ENCODE results near the gene SNX3. TPM values are rescaled to one million over a fixed set of nuclear protein-coding genes. Genes with fewer than 3 reads are reported as not detected.

The SNX3 gene
- total RNA-seq, 5 donors from 2014 or later (not counting 1 experiment from before 2014, with no cell fraction given) = 50.1 to 61.4 (median 51.3) TPM

DNA sequence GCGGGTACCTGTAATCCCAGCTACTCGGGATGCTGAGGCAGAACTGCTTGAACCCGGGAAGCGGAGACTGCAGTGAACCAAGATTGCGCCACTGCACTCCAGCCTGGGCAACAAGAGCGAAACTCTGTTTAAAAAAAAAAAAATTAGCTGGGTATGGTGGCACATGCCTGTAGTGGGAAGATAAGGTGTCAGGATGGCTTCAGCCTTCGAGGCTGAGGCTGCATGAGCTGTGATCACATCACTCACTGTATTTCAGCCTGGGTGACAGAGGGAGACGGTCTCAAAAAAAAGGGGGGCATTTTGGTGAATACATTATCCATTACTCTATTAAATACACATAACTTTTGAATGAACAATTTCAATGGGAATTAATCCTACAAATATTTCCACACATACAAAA lies 32.4 kb downstream of the SNX3 start:
- no peaks in the 10 kb centered on the region for H3K27me3 Mint-ChIP-seq
- no peaks in the 10 kb centered on the region for H3K27me3 ChIP-seq (replicated peaks in 1 of 2; ENCODE audit: control insufficient read depth in 2 of 2, extremely low read depth in 1 of 2, insufficient read depth in 2 of 2, low read length in 1 of 2)
- peaks cover 30 to 43% (median 43%) of the 10 kb centered on the region in 3 donors for H3K4me1 Mint-ChIP-seq
- H3K27ac ChIP-seq (ENCODE audit: low read length) = no peak overlapping the region
- DNase-seq (no peak), ATAC-seq (replicated peaks in 1 of 4) (no peak)
- H3K9me3 ChIP-seq = no peaks in the 10 kb centered on the region
- H3K36me3 Mint-ChIP-seq = peaks cover 9% of the 10 kb centered on the region
- no peak overlapping the region for H3K4me3 ChIP-seq (ENCODE audit: control insufficient read depth in 1 of 2, extremely low read depth in 1 of 2, low read length in 1 of 2)
- ChIA-PET POLR2A (no interaction called here), CTCF (no interaction called here)
- H3K27ac Mint-ChIP-seq = no peak overlapping the region
- no peaks in the 10 kb centered on the region for H3K9me3 Mint-ChIP-seq
- H3K4me1 ChIP-seq (ENCODE audit: control insufficient read depth in 1 of 2, extremely low read depth in 1 of 2, insufficient read depth in 2 of 2, low read length in 2 of 2) = no peaks in the 10 kb centered on the region
- peaks cover 0 to 3% of the 10 kb centered on the region in 2 donors for H3K36me3 ChIP-seq (ENCODE audit: control insufficient read depth in 2 of 2, extremely low read depth in 1 of 2, insufficient read depth in 1 of 2, low read length in 1 of 2)
- no peak overlapping the region for H3K4me3 Mint-ChIP-seq
- 100% methylated on average over 2 of the region's 8 CpGs for WGBS (ENCODE audit: insufficient coverage)

GRCh38 chr6:108227290-108227689 lies 33.5 kb downstream of the SNX3 start:
- no peak overlapping the region for H3K27ac Mint-ChIP-seq
- no CpG with 5 or more reads among the region's 3 CpGs for WGBS (ENCODE audit: insufficient coverage)
- ATAC-seq (replicated peaks in 1 of 4) (no peak), DNase-seq (no peak)
- H3K4me3 Mint-ChIP-seq = no peak overlapping the region
- no peaks in the 10 kb centered on the region for H3K27me3 ChIP-seq (replicated peaks in 1 of 2; ENCODE audit: control insufficient read depth in 2 of 2, extremely low read depth in 1 of 2, insufficient read depth in 2 of 2, low read length in 1 of 2)
- H3K36me3 ChIP-seq (ENCODE audit: control insufficient read depth in 2 of 2, extremely low read depth in 1 of 2, insufficient read depth in 1 of 2, low read length in 1 of 2) = peaks cover 3 to 5% of the 10 kb centered on the region in 2 donors
- H3K27ac ChIP-seq (ENCODE audit: low read length) = no peak overlapping the region
- ChIA-PET POLR2A (interaction anchor here (0.6 to 1.1 kb wide), 5 partner anchors 11 to 804 kb away, joined by 3 to 5 read pairs (median 3); no protein-coding TSS in a partner anchor), CTCF (no interaction called here)
- H3K36me3 Mint-ChIP-seq = peaks cover 16% of the 10 kb centered on the region
- H3K4me3 ChIP-seq (ENCODE audit: control insufficient read depth in 1 of 2, extremely low read depth in 1 of 2, low read length in 1 of 2) = no peak overlapping the region
- H3K9me3 ChIP-seq = no peaks in the 10 kb centered on the region
- peaks cover 29 to 40% (median 35%) of the 10 kb centered on the region in 3 donors for H3K4me1 Mint-ChIP-seq
- no peaks in the 10 kb centered on the region for H3K27me3 Mint-ChIP-seq
- no peaks in the 10 kb centered on the region for H3K9me3 Mint-ChIP-seq
- no peaks in the 10 kb centered on the region for H3K4me1 ChIP-seq (ENCODE audit: control insufficient read depth in 1 of 2, extremely low read depth in 1 of 2, insufficient read depth in 2 of 2, low read length in 2 of 2)

GRCh38 chr6:108222504-108222903 lies 38.3 kb downstream of the SNX3 start:
- Mint-ChIP-seq H3K4me3 (no peak overlapping the region), H3K27me3 (no peaks in the 10 kb centered on the region), H3K9me3 (no peaks in the 10 kb centered on the region), H3K4me1 (peaks cover 12 to 14% (median 13%) of the 10 kb centered on the region in 3 donors), H3K27ac (no peak overlapping the region), H3K36me3 (peaks cover 39% of the 10 kb centered on the region)
- Histone ChIP-seq H3K9me3 (no peaks in the 10 kb centered on the region), H3K27ac (ENCODE audit: low read length) (no peak overlapping the region), H3K4me3 (ENCODE audit: control insufficient read depth in 1 of 2, extremely low read depth in 1 of 2, low read length in 1 of 2) (no peak overlapping the region), H3K4me1 (ENCODE audit: control insufficient read depth in 1 of 2, extremely low read depth in 1 of 2, insufficient read depth in 2 of 2, low read length in 2 of 2) (no peaks in the 10 kb centered on the region), H3K36me3 (ENCODE audit: control insufficient read depth in 2 of 2, extremely low read depth in 1 of 2, insufficient read depth in 1 of 2, low read length in 1 of 2) (peaks cover 5 to 28% of the 10 kb centered on the region in 2 donors), H3K27me3 (replicated peaks in 1 of 2; ENCODE audit: control insufficient read depth in 2 of 2, extremely low read depth in 1 of 2, insufficient read depth in 2 of 2, low read length in 1 of 2) (no peaks in the 10 kb centered on the region)
- ATAC-seq (replicated peaks in 1 of 4) = no peak
- ChIA-PET CTCF (no interaction called here), POLR2A (no interaction called here)
- no CpG with 5 or more reads among the region's 1 CpG for WGBS (ENCODE audit: insufficient coverage)
- no peak for DNase-seq

GRCh38 chr6:108222064-108222463 lies 38.8 kb downstream of the SNX3 start:
- H3K4me3 ChIP-seq (ENCODE audit: control insufficient read depth in 1 of 2, extremely low read depth in 1 of 2, low read length in 1 of 2) = no peak overlapping the region
- peaks cover 39% of the 10 kb centered on the region for H3K36me3 Mint-ChIP-seq
- 83% methylated on average over 1 of the region's 2 CpGs for WGBS (ENCODE audit: insufficient coverage)
- CTCF ChIA-PET = no interaction called here
- H3K4me1 ChIP-seq (ENCODE audit: control insufficient read depth in 1 of 2, extremely low read depth in 1 of 2, insufficient read depth in 2 of 2, low read length in 2 of 2) = no peaks in the 10 kb centered on the region
- H3K4me1 Mint-ChIP-seq = peaks cover 9 to 10% (median 9%) of the 10 kb centered on the region in 3 donors
- POLR2A ChIA-PET = no interaction called here
- peak overlapping the region in 1 of 2 donors; percentile 7 for H3K27ac Mint-ChIP-seq
- no peaks in the 10 kb centered on the region for H3K27me3 ChIP-seq (replicated peaks in 1 of 2; ENCODE audit: control insufficient read depth in 2 of 2, extremely low read depth in 1 of 2, insufficient read depth in 2 of 2, low read length in 1 of 2)
- no peak overlapping the region for H3K4me3 Mint-ChIP-seq
- H3K27me3 Mint-ChIP-seq = no peaks in the 10 kb centered on the region
- H3K27ac ChIP-seq (ENCODE audit: low read length) = no peak overlapping the region
- no peaks in the 10 kb centered on the region for H3K9me3 Mint-ChIP-seq
- peaks cover 5 to 28% of the 10 kb centered on the region in 2 donors for H3K36me3 ChIP-seq (ENCODE audit: control insufficient read depth in 2 of 2, extremely low read depth in 1 of 2, insufficient read depth in 1 of 2, low read length in 1 of 2)
- H3K9me3 ChIP-seq = no peaks in the 10 kb centered on the region
- ATAC-seq (replicated peaks in 1 of 4) = no peak
- DNase-seq = no peak

DNA sequence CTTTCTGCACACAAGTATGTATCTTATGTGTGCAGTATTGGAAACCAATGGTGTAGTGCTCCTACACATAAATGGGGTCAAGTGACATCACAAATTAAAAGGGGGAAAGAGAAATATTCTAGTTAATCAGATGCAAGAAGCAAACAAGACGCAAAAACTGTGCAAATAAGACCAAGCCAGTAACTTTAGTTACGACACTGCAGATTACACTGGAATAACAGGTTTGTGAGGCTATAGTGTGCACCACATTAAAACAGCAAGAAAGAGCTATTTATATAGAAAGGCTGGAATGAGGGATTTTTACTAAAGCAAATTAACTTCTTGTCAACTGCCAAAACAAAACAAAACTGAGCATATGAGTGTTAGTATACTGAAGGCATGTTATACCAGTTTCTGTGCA lies 49.2 kb downstream of the SNX3 start:
- no peak overlapping the region for H3K4me3 ChIP-seq (ENCODE audit: control insufficient read depth in 1 of 2, extremely low read depth in 1 of 2, low read length in 1 of 2)
- H3K36me3 Mint-ChIP-seq = peaks cover 53% of the 10 kb centered on the region
- no peak for DNase-seq
- H3K27me3 Mint-ChIP-seq = no peaks in the 10 kb centered on the region
- H3K4me3 Mint-ChIP-seq = no peak overlapping the region
- ATAC-seq (replicated peaks in 1 of 4) = no peak
- no peaks in the 10 kb centered on the region for H3K4me1 ChIP-seq (ENCODE audit: control insufficient read depth in 1 of 2, extremely low read depth in 1 of 2, insufficient read depth in 2 of 2, low read length in 2 of 2)
- no peak overlapping the region for H3K27ac ChIP-seq (ENCODE audit: low read length)
- H3K27me3 ChIP-seq (replicated peaks in 1 of 2; ENCODE audit: control insufficient read depth in 2 of 2, extremely low read depth in 1 of 2, insufficient read depth in 2 of 2, low read length in 1 of 2) = no peaks in the 10 kb centered on the region
- no peaks in the 10 kb centered on the region for H3K9me3 Mint-ChIP-seq
- ChIA-PET CTCF (interaction anchor here in 1 of 2 donors (0.7 kb wide), 1 partner anchor 60 kb away, joined by 3 read pairs; no protein-coding TSS in a partner anchor), POLR2A (no interaction called here)
- no CpG with 5 or more reads among the region's 2 CpGs for WGBS (ENCODE audit: insufficient coverage)
- no peak overlapping the region for H3K27ac Mint-ChIP-seq
- peaks cover 8 to 40% of the 10 kb centered on the region in 2 donors for H3K36me3 ChIP-seq (ENCODE audit: control insufficient read depth in 2 of 2, extremely low read depth in 1 of 2, insufficient read depth in 1 of 2, low read length in 1 of 2)
- peaks cover 0 to 3% (median 0%) of the 10 kb centered on the region in 3 donors for H3K4me1 Mint-ChIP-seq
- H3K9me3 ChIP-seq = no peaks in the 10 kb centered on the region

- no peak overlapping the region for H3K27ac ChIP-seq (ENCODE audit: low read length)
- H3K36me3 Mint-ChIP-seq = peaks cover 58% of the 10 kb centered on the region
- CTCF ChIA-PET = no interaction called here
- H3K9me3 Mint-ChIP-seq = no peaks in the 10 kb centered on the region
- ATAC-seq (replicated peaks in 1 of 4) (no peak), DNase-seq (no peak)
- H3K9me3 ChIP-seq = no peaks in the 10 kb centered on the region
- H3K4me1 Mint-ChIP-seq = peaks cover 0 to 3% (median 0%) of the 10 kb centered on the region in 3 donors
- POLR2A ChIA-PET = no interaction called here
- no CpG with 5 or more reads among the region's 2 CpGs for WGBS (ENCODE audit: insufficient coverage)
- no peak overlapping the region for H3K4me3 ChIP-seq (ENCODE audit: control insufficient read depth in 1 of 2, extremely low read depth in 1 of 2, low read length in 1 of 2)
- peaks cover 8 to 35% of the 10 kb centered on the region in 2 donors for H3K36me3 ChIP-seq (ENCODE audit: control insufficient read depth in 2 of 2, extremely low read depth in 1 of 2, insufficient read depth in 1 of 2, low read length in 1 of 2)
- H3K27me3 Mint-ChIP-seq = no peaks in the 10 kb centered on the region
- H3K4me1 ChIP-seq (ENCODE audit: control insufficient read depth in 1 of 2, extremely low read depth in 1 of 2, insufficient read depth in 2 of 2, low read length in 2 of 2) = no peaks in the 10 kb centered on the region
- H3K27ac Mint-ChIP-seq = no peak overlapping the region
- no peaks in the 10 kb centered on the region for H3K27me3 ChIP-seq (replicated peaks in 1 of 2; ENCODE audit: control insufficient read depth in 2 of 2, extremely low read depth in 1 of 2, insufficient read depth in 2 of 2, low read length in 1 of 2)
- no peak overlapping the region for H3K4me3 Mint-ChIP-seq
Measured at GRCh38 chr6:108210556-108210955, 50.3 kb downstream of the SNX3 start.

DNA sequence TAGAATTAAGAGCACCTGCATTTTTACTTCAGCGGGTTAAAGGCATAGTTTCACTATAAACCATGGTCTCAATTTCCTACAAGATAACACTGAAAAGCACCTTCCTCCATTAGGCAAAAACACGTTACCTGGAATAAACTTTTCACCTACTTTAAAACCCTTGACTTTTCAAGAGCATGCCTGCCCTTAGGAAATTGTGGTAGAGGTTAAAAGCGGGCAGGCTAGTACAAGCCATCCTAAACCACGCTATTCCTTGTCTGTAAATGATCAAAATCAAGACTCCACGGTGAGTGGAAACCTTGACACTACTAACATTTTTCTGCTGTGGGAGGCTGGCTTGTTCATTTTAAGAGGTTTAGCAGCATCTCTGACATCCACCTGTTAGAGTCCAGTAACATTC lies 51.1 kb downstream of the SNX3 start:
- POLR2A ChIA-PET = no interaction called here
- peaks cover 53% of the 10 kb centered on the region for H3K36me3 Mint-ChIP-seq
- no peak overlapping the region for H3K27ac ChIP-seq (ENCODE audit: low read length)
- no peaks in the 10 kb centered on the region for H3K4me1 ChIP-seq (ENCODE audit: control insufficient read depth in 1 of 2, extremely low read depth in 1 of 2, insufficient read depth in 2 of 2, low read length in 2 of 2)
- ATAC-seq (replicated peaks in 1 of 4) = no peak
- WGBS (ENCODE audit: insufficient coverage) = no CpG with 5 or more reads among the region's 5 CpGs
- H3K4me3 ChIP-seq (ENCODE audit: control insufficient read depth in 1 of 2, extremely low read depth in 1 of 2, low read length in 1 of 2) = no peak overlapping the region
- DNase-seq = no peak
- H3K4me1 Mint-ChIP-seq = peaks cover 0 to 3% (median 0%) of the 10 kb centered on the region in 3 donors
- no peaks in the 10 kb centered on the region for H3K9me3 ChIP-seq
- peak overlapping the region in 1 of 2 donors; percentile 44 for H3K27ac Mint-ChIP-seq
- CTCF ChIA-PET = no interaction called here
- H3K4me3 Mint-ChIP-seq = no peak overlapping the region
- peaks cover 5 to 29% of the 10 kb centered on the region in 2 donors for H3K36me3 ChIP-seq (ENCODE audit: control insufficient read depth in 2 of 2, extremely low read depth in 1 of 2, insufficient read depth in 1 of 2, low read length in 1 of 2)
- H3K27me3 Mint-ChIP-seq = no peaks in the 10 kb centered on the region
- no peaks in the 10 kb centered on the region for H3K9me3 Mint-ChIP-seq
- no peaks in the 10 kb centered on the region for H3K27me3 ChIP-seq (replicated peaks in 1 of 2; ENCODE audit: control insufficient read depth in 2 of 2, extremely low read depth in 1 of 2, insufficient read depth in 2 of 2, low read length in 1 of 2)

Measured in T-cell (primary cell).